Duodenal mucosa (tissue), 2 donors: Measurements from ENCODE around the gene ZNF407.

Experiments used
- H3K27ac ChIP-seq: one replicate; pipeline ENCODE4 v1.7.0; 2013; ENCODE audit warnings: low read depth, low read length
- H3K27me3 ChIP-seq, 2 donors: one replicate each; pipeline ENCODE4 v1.7.0; 2013; ENCODE audit warnings: low read length in 2 of 2, control low read depth in 1 of 2; ENCODE audit not compliant: insufficient read depth in 2 of 2, control insufficient read depth in 1 of 2
- H3K36me3 ChIP-seq, 2 donors: one replicate each; pipeline ENCODE4 v1.7.0; 2013; ENCODE audit warnings: low read length in 2 of 2, control low read depth in 1 of 2; ENCODE audit not compliant: insufficient read depth in 2 of 2, control insufficient read depth in 1 of 2
- H3K4me1 ChIP-seq, 2 donors: one replicate each; pipeline ENCODE4 v1.7.0; 2013; ENCODE audit warnings: low read length in 2 of 2, control low read depth in 1 of 2; ENCODE audit not compliant: insufficient read depth in 2 of 2, control insufficient read depth in 1 of 2
- H3K4me3 ChIP-seq, 2 donors: one replicate each; pipeline ENCODE4 v1.7.0; 2013; ENCODE audit warnings: low read length in 2 of 2, low read depth in 1 of 2
- H3K9ac ChIP-seq, 2 donors: one replicate each; pipeline ENCODE4 v1.7.0; 2013; ENCODE audit warnings: low read length in 2 of 2, low read depth in 1 of 2
- H3K9me3 ChIP-seq, 2 donors: one replicate each; pipeline ENCODE4 v1.7.0; 2013; ENCODE audit warnings: low read length in 2 of 2, control low read depth in 1 of 2; ENCODE audit not compliant: control insufficient read depth in 1 of 2

The ZNF407 gene

DNA sequence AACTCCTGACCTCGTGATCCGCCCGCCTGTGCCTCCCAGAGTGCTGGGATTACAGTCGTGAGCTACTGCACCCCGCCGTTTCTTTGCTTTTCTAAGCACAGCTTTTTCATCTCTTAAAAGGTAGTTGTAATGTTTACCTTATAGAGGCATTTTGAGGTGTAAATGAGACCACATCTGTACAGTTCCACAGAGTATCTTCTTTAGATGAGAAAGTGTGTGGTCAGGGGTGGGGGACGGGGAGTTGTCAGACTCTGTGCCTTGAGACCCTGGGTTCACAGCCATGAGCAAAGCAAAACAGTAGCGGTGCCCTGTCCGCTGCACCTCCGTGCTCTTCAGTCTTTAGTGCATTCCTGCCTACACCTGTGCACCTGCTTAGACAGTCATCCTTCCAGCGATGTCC is 251.6 kb downstream of the ZNF407 start:
- no peaks in the 10 kb centered on the region for H3K36me3 ChIP-seq
- H3K9ac ChIP-seq: no peak overlapping the region
- no peaks in the 10 kb centered on the region for H3K9me3 ChIP-seq
- H3K4me1 ChIP-seq: no peaks in the 10 kb centered on the region
- no peaks in the 10 kb centered on the region for H3K27me3 ChIP-seq
- no peak overlapping the region for H3K27ac ChIP-seq
- no peak overlapping the region for H3K4me3 ChIP-seq

DNA sequence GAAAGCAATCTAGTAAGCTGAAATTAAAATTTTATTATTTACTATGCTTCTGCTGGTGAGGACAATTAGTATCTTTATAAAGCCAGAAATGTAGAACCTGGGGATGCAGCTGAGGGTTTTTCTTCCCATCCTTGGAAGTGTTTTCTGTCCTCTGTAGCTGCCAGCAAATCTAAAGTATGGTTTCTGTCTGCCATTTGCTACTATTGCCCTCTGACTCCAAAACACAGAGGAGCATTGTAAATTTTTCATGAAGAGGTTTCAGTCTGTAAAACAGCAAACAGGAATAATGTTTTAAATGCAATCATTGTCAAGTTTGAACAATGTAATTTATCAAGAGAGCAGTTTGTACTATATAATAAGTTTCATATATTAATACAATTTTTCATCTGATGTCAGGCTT is 258.8 kb downstream of the ZNF407 start:
- no peaks in the 10 kb centered on the region for H3K27me3 ChIP-seq
- no peaks in the 10 kb centered on the region for H3K36me3 ChIP-seq
- no peaks in the 10 kb centered on the region for H3K9me3 ChIP-seq
- H3K4me1 ChIP-seq: no peaks in the 10 kb centered on the region
- H3K4me3 ChIP-seq: no peak overlapping the region
- H3K27ac ChIP-seq: no peak overlapping the region
- H3K9ac ChIP-seq: no peak overlapping the region

DNA sequence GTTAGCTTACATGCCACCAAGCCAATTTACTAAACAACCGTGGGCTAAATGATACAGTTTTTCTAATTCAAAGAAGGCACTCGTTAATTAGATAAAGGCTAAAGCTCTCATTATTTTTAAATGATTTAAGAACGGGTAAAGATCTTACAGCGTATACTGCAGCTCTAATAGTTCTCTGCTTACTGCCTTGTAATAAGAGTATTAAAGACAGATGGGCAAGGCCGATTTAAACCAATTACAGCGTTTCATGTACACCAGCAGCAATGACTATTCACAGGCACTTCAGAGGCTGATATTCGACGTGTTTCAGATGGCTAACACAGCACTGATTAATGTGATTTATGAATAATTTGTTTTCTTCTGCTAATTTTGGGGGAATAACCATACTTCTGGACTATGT is 259.3 kb downstream of the ZNF407 start:
- no peaks in the 10 kb centered on the region for H3K27me3 ChIP-seq
- no peak overlapping the region for H3K9ac ChIP-seq
- H3K9me3 ChIP-seq: no peaks in the 10 kb centered on the region
- H3K4me1 ChIP-seq: no peaks in the 10 kb centered on the region
- H3K36me3 ChIP-seq: no peaks in the 10 kb centered on the region
- H3K4me3 ChIP-seq: no peak overlapping the region
- no peak overlapping the region for H3K27ac ChIP-seq

DNA sequence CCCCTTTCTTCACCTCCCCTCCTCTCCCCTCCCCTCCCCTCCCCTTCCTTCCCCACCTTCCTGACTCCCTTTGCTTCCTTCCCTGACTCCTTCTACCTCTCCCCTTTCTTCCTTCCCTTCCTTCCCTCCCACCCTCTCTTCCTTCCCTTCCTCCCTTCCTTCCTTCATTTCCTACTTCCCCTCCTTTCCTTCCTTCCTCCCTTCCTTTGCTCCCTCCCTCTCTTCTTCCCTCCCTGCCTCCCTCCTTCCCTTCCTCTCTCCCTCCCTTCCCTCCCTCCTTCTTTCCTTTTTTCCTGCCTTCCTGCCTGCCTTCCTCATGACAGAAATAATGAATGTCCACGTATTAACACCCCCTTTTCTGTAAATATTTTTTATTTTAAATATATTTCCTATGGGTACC is 260.2 kb downstream of the ZNF407 start:
- Histone ChIP-seq H3K9me3 (no peaks in the 10 kb centered on the region), H3K27me3 (no peaks in the 10 kb centered on the region), H3K4me1 (no peaks in the 10 kb centered on the region), H3K36me3 (no peaks in the 10 kb centered on the region), H3K9ac (no peak overlapping the region), H3K4me3 (no peak overlapping the region), H3K27ac (no peak overlapping the region)

DNA sequence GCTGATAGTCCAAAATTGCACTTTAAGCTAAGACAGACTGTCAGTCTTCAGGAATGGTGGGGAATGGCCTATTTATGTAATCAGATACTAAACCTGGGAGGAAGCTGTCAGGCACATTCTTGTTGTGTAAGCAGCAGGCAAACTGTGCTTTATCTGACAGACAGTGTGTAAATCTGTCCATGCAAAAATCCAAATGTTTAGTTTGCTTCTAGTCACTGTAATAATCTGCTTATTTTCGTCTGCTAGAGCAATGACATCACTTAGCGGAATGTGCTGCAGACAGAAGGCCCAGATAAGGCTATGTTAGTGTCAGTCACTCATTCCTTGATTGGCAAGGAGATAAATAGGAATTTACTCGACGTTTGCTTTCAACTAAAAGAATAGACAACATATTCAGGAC is 263.5 kb downstream of the ZNF407 start:
- Histone ChIP-seq H3K36me3 (no peaks in the 10 kb centered on the region), H3K9me3 (no peaks in the 10 kb centered on the region), H3K27me3 (no peaks in the 10 kb centered on the region), H3K27ac (no peak overlapping the region), H3K4me1 (no peaks in the 10 kb centered on the region), H3K9ac (no peak overlapping the region), H3K4me3 (no peak overlapping the region)

DNA sequence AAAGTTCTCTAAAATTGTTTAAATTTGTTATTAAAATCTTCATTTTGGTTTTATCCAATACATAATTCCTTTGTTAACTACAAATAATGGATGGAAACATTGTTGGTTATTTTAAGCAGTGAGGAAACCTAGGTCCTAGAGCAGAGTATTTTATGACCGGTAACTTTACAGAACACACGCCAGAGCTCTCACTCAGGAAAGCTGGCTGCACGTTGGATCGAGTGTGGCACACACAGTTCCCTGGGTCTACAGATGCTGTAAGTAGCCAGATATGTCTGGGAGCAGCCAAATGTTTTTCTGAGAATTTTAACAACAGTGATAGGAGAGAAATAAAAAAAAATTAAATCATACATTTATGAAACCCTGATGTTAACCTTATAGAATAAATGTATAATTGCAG is 264.4 kb downstream of the ZNF407 start:
- no peak overlapping the region for H3K9ac ChIP-seq
- H3K4me3 ChIP-seq: no peak overlapping the region
- H3K9me3 ChIP-seq: no peaks in the 10 kb centered on the region
- no peak overlapping the region for H3K27ac ChIP-seq
- H3K4me1 ChIP-seq: no peaks in the 10 kb centered on the region
- no peaks in the 10 kb centered on the region for H3K36me3 ChIP-seq
- H3K27me3 ChIP-seq: no peaks in the 10 kb centered on the region

DNA sequence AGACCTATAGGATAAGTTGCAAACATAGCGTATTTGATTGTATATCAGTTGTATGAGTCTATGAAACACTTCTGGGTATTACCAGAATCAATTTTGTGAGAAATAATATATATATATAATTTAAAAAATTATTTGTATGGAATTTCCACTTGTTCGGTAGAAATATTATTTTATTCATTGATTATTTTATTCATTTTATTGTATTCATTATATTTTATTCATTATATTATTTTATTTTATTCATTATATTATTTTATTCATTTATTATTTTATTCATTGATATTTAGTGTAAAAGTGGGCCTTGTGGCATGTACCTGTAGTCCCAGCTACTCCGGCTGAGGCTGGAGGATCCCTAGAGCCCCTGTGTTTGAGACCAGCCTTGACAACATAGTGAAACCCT is 268.9 kb downstream of the ZNF407 start:
- Histone ChIP-seq H3K9me3 (no peaks in the 10 kb centered on the region), H3K27me3 (no peaks in the 10 kb centered on the region), H3K4me3 (no peak overlapping the region), H3K27ac (no peak overlapping the region), H3K9ac (no peak overlapping the region), H3K36me3 (no peaks in the 10 kb centered on the region), H3K4me1 (no peaks in the 10 kb centered on the region)

DNA sequence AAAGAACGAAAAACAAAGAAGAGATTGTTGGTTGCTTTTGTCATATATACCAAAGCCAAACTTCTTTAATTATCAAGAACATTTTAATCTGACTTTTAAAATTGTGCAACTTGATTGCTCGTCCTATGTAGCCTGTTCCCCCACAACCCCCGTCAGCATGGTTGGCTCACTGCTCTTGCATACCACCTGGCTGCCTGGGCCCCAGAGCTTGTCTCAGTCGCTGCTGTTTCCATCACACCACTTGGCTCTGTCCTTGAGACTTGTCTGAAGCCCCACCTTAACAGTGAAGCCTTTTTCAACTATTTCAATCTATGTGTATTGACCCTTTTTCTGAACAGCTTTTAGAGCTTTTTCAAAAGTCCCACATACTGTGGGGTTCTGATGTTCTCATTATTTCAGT is 270.8 kb downstream of the ZNF407 start:
- no peaks in the 10 kb centered on the region for H3K36me3 ChIP-seq
- no peak overlapping the region for H3K4me3 ChIP-seq
- no peak overlapping the region for H3K9ac ChIP-seq

DNA sequence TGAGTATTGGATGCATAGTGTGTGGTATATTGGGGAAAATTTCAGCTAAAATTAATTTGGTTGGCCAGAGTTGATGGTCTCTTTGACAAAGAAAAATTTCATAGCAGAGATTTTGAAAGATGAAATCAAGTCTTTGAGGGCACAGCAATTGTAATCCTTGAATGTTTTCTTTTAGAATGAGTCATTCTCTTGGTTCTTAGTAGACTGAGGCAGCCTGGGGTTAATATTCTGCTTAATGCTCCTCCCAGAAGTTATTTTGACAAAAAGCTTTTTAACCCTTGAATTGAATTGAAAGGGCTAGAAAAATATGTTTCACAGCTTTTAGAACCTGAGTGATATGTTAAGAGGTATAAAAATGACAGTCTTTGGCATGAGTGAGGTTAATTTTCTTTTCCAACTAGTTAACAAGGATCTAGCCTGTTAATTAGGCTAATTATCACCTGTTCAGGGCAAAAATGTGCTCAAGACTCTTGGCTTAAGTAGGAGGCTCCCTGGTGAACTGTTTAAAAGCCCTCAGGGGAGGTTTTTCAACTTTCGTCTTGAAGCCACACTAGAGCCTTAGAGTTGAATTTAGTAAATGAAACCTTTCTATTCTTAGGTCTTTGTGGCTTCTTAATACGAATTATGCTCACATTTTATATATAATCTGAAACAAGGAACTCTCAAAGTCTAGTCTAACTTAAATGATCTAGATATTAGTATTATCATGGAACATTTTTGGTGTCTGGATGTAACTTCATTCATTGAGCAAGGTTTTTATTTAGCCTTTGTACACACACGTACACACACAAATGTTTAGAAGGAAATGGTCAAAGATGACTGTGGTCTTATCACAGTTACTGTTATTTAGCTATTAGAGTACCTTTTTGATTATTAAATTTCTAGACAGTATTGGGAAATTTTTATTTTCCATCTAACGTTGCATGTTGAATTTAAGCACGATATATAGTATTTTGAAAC is 272.5 kb downstream of the ZNF407 start:
- Histone ChIP-seq H3K27me3 (no peaks in the 10 kb centered on the region), H3K4me3 (no peak overlapping the region), H3K9ac (no peak overlapping the region), H3K36me3 (no peaks in the 10 kb centered on the region), H3K9me3 (no peaks in the 10 kb centered on the region), H3K27ac (no peak overlapping the region), H3K4me1 (no peaks in the 10 kb centered on the region)

More for the DNA sequence above, 270.8 kb downstream of the ZNF407 start:
- Histone ChIP-seq H3K4me1 (no peaks in the 10 kb centered on the region), H3K9me3 (no peaks in the 10 kb centered on the region), H3K27ac (no peak overlapping the region), H3K27me3 (no peaks in the 10 kb centered on the region)

DNA sequence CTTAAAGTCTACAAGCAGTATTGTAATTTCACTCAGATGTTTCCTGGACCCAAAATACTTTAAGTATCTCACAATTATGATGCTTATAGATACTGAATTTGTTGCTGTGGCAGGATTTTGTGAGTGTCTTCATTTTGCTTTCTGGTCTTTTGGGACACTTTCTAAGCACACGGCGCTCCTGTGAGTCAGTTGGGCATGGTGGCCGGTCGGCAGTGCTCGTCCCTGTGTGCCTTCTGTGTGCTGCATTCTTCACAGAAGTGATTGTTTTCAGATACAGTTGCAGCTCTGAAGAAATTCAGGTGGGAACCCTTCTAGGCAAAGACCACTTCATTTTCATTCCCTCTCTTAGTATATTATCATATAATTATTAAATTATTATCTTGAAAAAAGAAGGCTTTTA is 273.3 kb downstream of the ZNF407 start:
- Histone ChIP-seq H3K36me3 (no peaks in the 10 kb centered on the region), H3K9ac (no peak overlapping the region), H3K4me3 (no peak overlapping the region), H3K4me1 (no peaks in the 10 kb centered on the region), H3K27ac (no peak overlapping the region), H3K9me3 (no peaks in the 10 kb centered on the region), H3K27me3 (no peaks in the 10 kb centered on the region)
